HL-60 (cell line): ENCODE data around the gene SLC66A3.

Experiments used
- DNase-seq, 2 experiments: peaks; one replicate each; pipeline ENCODE4 v3.0.0-alpha.2; 2010 to 2020; ENCODE audit warnings: low read depth in 1 of 2, low spot score in 1 of 2
- H3K27ac ChIP-seq: fragments of 250-450 bp; sonication (Bioruptor Pico); replicated peaks from 2 replicates; pipeline ENCODE4 v1.5.1; 2020; ENCODE audit warnings: mild to moderate bottlenecking, moderate library complexity
- H3K27me3 ChIP-seq: fragments of 250-450 bp; sonication (Bioruptor Pico); 2 replicates; pipeline ENCODE4 v1.5.1; 2021; ENCODE audit warnings: mild to moderate bottlenecking, moderate library complexity; ENCODE audit not compliant: insufficient read depth, poor library complexity, severe bottlenecking
- H3K4me3 ChIP-seq: replicated peaks from 2 replicates; pipeline ENCODE4 v1.5.1; 2011; ENCODE audit warnings: mild to moderate bottlenecking, control low read depth, low read length; ENCODE audit not compliant: insufficient read depth
- GABPA ChIP-seq: IDR thresholded peaks from 2 replicates; pipeline ENCODE4 v1.6.1; 2012; ENCODE audit warnings: low read depth
- POLR2AphosphoS5 ChIP-seq: IDR thresholded peaks from 2 replicates; pipeline ENCODE4 v1.6.1; 2012; ENCODE audit warnings: low read depth
- SPI1 ChIP-seq: IDR thresholded peaks from 2 replicates; pipeline ENCODE4 v1.6.1; 2012; ENCODE audit warnings: low read depth, mild to moderate bottlenecking, borderline replicate concordance
- TF ChIP-seq, protein P1 (sequence below): IDR thresholded peaks from one replicate; pipeline ENCODE4 v1.5.1; 2011; ENCODE audit warnings: low read length, control low read depth, inconsistent platforms; ENCODE audit not compliant: insufficient read depth
- TF ChIP-seq, protein P2 (sequence below): IDR thresholded peaks from 2 replicates; pipeline ENCODE4 v1.6.1; 2012; ENCODE audit warnings: low read depth; ENCODE audit not compliant: insufficient replicate concordance

Gene SLC66A3

GRCh38 chr2:11127761-11128160, 27.5 kb upstream of the SLC66A3 start:
- no peak for DNase-seq
- H3K4me3 ChIP-seq = no peak overlapping the region
- TF ChIP-seq POLR2AphosphoS5 (no peak), GABPA (no peak), SPI1 (no peak; the same call in 1 of the 2 replicates)
- TF ChIP-seq, protein P1, sequence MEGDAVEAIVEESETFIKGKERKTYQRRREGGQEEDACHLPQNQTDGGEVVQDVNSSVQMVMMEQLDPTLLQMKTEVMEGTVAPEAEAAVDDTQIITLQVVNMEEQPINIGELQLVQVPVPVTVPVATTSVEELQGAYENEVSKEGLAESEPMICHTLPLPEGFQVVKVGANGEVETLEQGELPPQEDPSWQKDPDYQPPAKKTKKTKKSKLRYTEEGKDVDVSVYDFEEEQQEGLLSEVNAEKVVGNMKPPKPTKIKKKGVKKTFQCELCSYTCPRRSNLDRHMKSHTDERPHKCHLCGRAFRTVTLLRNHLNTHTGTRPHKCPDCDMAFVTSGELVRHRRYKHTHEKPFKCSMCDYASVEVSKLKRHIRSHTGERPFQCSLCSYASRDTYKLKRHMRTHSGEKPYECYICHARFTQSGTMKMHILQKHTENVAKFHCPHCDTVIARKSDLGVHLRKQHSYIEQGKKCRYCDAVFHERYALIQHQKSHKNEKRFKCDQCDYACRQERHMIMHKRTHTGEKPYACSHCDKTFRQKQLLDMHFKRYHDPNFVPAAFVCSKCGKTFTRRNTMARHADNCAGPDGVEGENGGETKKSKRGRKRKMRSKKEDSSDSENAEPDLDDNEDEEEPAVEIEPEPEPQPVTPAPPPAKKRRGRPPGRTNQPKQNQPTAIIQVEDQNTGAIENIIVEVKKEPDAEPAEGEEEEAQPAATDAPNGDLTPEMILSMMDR = no peak
- TF ChIP-seq, protein P2, sequence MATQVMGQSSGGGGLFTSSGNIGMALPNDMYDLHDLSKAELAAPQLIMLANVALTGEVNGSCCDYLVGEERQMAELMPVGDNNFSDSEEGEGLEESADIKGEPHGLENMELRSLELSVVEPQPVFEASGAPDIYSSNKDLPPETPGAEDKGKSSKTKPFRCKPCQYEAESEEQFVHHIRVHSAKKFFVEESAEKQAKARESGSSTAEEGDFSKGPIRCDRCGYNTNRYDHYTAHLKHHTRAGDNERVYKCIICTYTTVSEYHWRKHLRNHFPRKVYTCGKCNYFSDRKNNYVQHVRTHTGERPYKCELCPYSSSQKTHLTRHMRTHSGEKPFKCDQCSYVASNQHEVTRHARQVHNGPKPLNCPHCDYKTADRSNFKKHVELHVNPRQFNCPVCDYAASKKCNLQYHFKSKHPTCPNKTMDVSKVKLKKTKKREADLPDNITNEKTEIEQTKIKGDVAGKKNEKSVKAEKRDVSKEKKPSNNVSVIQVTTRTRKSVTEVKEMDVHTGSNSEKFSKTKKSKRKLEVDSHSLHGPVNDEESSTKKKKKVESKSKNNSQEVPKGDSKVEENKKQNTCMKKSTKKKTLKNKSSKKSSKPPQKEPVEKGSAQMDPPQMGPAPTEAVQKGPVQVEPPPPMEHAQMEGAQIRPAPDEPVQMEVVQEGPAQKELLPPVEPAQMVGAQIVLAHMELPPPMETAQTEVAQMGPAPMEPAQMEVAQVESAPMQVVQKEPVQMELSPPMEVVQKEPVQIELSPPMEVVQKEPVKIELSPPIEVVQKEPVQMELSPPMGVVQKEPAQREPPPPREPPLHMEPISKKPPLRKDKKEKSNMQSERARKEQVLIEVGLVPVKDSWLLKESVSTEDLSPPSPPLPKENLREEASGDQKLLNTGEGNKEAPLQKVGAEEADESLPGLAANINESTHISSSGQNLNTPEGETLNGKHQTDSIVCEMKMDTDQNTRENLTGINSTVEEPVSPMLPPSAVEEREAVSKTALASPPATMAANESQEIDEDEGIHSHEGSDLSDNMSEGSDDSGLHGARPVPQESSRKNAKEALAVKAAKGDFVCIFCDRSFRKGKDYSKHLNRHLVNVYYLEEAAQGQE = no peak

DNA sequence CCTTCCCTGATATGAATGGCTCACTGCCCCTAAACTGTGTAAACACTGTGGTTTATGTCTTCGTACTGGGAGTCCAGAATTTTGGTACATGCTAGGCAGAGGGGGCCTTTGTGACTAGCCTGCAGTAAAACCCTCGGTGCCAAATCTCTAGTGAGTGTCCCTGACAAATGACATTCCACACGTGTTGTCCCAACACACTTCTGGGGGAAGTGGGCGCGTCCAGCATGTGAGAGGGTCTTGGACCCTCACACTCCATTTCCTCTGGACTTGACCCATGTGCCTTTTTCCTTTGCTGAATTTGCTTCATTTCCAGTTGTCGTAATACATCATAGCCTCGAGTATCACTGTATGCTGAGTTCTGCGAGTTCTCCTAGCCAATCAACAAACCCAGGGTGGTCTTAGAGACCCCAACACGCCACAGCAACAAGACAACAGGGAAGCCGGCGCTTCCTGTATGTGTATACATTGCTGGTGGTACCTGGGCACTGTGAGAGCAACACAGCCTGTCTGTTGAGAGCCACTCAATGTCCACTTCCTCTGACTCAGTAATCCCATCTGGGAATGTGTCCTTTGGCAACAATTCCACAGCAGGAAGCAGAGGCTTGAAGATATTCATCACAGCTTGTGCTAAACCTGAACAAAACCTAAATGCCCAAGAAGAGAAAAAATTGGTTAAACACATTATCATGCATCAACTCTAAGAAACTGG, 26.9 kb upstream of the SLC66A3 start:
- Histone ChIP-seq H3K27ac (no peak overlapping the region), H3K27me3 (peaks cover 3% of the 10 kb centered on the region), H3K4me3 (no peak overlapping the region)
- TF ChIP-seq SPI1 = no peak
- no peak for TF ChIP-seq GABPA
- TF ChIP-seq, protein P1 = no peak
- TF ChIP-seq POLR2AphosphoS5 = no peak
- TF ChIP-seq, protein P2 = no peak
- DNase-seq = no peak

More at GRCh38 chr2:11127761-11128160, 27.5 kb upstream of the SLC66A3 start:
- no peak overlapping the region for H3K27ac ChIP-seq
- H3K27me3 ChIP-seq = peaks cover 3% of the 10 kb centered on the region

DNA sequence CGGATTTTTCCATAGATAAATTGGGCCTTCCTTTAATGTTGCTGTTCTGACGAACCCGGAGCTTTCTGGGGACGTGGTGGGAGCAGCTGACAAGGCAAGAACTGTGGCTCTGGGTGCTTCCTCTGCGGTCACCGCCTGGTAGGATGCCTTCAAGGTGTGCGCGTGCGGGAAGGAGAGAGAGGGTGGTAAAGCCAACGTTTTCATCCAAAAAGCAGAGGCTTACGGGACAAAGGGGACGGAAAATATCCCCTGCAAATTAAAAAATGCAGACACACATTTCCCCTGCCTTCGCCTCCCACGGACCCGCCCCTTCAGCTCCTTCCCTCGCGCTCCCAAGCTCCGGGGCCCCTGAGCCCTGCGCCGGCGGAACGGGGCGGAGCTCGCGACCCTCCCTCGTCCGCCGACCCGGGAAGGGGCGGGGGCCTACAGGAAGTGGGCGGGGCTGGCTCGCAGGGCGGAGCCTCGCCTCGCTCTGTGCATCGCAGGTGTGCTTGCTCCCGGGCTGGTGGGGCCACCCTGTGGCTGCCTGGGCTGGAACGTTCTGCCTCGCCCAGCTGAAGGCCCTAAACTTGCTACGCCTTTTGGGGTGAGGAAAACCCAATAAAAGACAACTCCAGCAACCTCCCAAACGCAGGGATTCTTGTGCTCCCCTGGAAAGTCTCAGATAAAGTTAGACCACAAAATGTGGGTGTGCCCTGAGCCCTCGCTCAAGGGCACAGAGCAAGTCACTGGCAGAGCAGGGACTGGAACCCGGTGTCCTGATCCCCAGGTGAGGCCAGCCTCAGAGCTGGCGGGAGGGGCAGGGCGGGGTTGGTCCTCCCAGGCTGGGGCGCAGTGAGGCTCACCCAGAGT, 25.4 kb upstream of the SLC66A3 start:
- Histone ChIP-seq H3K27me3 (peaks cover 3% of the 10 kb centered on the region), H3K27ac (no peak overlapping the region), H3K4me3 (peak overlapping the region; percentile 25)
- TF ChIP-seq, protein P2 = no peak
- TF ChIP-seq POLR2AphosphoS5 = no peak
- no peak for TF ChIP-seq GABPA
- TF ChIP-seq, protein P1 = no peak
- no peak for TF ChIP-seq SPI1
- DNase-seq = peak; percentile 21 to 27
